ENCODE measurements around the gene ARHGAP24.

The ARHGAP24 gene

GRCh38 chr4:85761803-85762528 lies 287.0 kb downstream of the ARHGAP24 start:
- TF ChIP-seq ZFX (IDR thresholded peaks at IDR 0.05; ENCODE audit: borderline replicate concordance), result no peak
- TF ChIP-seq, protein P1, sequence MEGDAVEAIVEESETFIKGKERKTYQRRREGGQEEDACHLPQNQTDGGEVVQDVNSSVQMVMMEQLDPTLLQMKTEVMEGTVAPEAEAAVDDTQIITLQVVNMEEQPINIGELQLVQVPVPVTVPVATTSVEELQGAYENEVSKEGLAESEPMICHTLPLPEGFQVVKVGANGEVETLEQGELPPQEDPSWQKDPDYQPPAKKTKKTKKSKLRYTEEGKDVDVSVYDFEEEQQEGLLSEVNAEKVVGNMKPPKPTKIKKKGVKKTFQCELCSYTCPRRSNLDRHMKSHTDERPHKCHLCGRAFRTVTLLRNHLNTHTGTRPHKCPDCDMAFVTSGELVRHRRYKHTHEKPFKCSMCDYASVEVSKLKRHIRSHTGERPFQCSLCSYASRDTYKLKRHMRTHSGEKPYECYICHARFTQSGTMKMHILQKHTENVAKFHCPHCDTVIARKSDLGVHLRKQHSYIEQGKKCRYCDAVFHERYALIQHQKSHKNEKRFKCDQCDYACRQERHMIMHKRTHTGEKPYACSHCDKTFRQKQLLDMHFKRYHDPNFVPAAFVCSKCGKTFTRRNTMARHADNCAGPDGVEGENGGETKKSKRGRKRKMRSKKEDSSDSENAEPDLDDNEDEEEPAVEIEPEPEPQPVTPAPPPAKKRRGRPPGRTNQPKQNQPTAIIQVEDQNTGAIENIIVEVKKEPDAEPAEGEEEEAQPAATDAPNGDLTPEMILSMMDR (IDR thresholded peaks at IDR 0.05), result no peak
- H3K27ac ChIP-seq, result peak overlapping the region; percentile 9; the same call in 1 of the 2 replicates

- no peak for TF ChIP-seq ZFX (IDR thresholded peaks at IDR 0.05; ENCODE audit: borderline replicate concordance)
- TF ChIP-seq, protein P1 (IDR thresholded peaks at IDR 0.05), result no peak
- H3K27ac ChIP-seq, result no peak overlapping the region
Measured at GRCh38 chr4:85762529-85762871, 287.6 kb downstream of the ARHGAP24 start.

DNA sequence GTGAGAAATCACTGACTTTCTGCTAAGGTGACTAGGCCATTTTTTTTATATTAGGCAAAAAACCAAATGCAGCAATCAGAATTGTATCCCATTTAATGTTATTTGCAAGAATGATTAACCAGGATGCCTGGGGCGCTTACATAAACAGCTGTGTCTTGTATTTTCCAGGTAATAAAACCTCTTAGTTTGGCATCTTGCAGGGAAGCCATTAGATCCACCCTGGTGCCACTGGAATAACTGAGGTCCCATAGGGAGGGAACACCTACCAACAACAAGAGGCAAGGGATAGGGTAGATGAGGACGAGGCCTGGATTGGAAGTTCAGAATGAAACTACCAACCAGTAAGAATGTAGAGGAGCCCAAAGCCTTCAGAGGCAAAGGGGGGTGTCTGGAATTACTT lies 288.3 kb downstream of the ARHGAP24 start:
- TF ChIP-seq ZFX (IDR thresholded peaks at IDR 0.05; ENCODE audit: borderline replicate concordance), result no peak
- TF ChIP-seq, protein P1 (IDR thresholded peaks at IDR 0.05), result no peak
- no peak overlapping the region for H3K27ac ChIP-seq

DNA sequence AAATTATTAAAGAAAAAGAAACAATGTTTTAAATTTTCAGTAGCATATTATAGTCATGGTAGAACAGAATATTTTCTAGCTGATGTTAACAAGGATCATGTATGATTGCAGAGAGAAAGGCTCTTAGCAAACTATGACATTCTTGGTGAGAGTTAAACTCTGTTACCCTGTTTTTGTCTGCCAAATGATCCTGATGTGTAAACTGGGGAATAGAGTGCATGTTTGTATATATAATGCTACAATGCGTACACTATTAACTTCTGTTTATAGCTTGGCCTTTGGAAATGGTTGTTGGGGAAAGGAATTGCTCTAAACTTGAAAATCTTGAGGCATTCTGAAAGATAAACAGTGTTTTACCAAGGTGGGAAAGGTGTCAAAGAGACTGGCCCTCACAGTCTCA lies 292.7 kb downstream of the ARHGAP24 start:
- no peak for TF ChIP-seq ZFX (IDR thresholded peaks at IDR 0.05; ENCODE audit: borderline replicate concordance)
- TF ChIP-seq, protein P1 (IDR thresholded peaks at IDR 0.05), result no peak
- no peak overlapping the region for H3K27ac ChIP-seq

GRCh38 chr4:85769009-85769408 lies 294.1 kb downstream of the ARHGAP24 start:
- H3K27ac ChIP-seq, result no peak overlapping the region
- TF ChIP-seq, protein P1 (IDR thresholded peaks at IDR 0.05), result no peak

- TF ChIP-seq, protein P1 (IDR thresholded peaks at IDR 0.05), result no peak
- no peak for TF ChIP-seq ZFX (IDR thresholded peaks at IDR 0.05; ENCODE audit: borderline replicate concordance)
- H3K27ac ChIP-seq, result no peak overlapping the region
Measured at GRCh38 chr4:85772470-85772869, 297.5 kb downstream of the ARHGAP24 start.

DNA sequence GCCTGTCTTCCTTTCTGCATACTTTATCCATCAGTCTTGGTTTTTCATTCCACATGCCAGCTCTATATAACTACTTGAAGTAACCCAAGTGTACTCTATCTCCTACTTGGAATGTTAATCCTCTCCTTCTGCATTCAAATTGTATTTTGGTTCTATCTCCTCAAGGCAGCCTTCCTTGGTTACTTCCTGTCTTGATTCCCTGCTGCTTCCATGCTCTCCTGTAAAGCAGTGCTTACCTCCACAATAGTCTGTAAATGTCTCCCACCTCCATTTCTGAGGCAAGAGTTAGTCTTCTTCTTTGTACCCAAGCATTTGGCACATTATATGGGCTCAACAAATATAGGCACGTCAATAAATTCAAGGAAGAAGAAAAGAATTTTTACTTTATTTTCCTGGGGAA lies 298.4 kb downstream of the ARHGAP24 start:
- TF ChIP-seq, protein P1 (IDR thresholded peaks at IDR 0.05), result no peak
- no peak for TF ChIP-seq ZFX (IDR thresholded peaks at IDR 0.05; ENCODE audit: borderline replicate concordance)
- H3K27ac ChIP-seq, result no peak overlapping the region

All from 22Rv1 (cell line).